KMS-11 (cell line): Measurements from ENCODE around the gene WDR17.

Experiments used
- H2AFZ ChIP-seq: fragments of 200-600 bp; sonication (generic); 2 replicates; pipeline ENCODE4 v1.6.1; 2016; ENCODE audit warnings: antibody characterized with exemption, mixed run types, low read depth
- H3K27ac ChIP-seq: fragments of 200-600 bp; sonication (generic); 2 replicates; pipeline ENCODE4 v1.6.1; 2016; ENCODE audit warnings: mild to moderate bottlenecking, mixed run types
- H3K27me3 ChIP-seq: fragments of 200-600 bp; sonication (generic); 2 replicates; pipeline ENCODE4 v1.6.1; 2017; ENCODE audit warnings: mild to moderate bottlenecking, low read depth, mixed run types, moderate library complexity; ENCODE audit not compliant: insufficient read depth
- H3K36me3 ChIP-seq: fragments of 200-600 bp; sonication (generic); 2 replicates; pipeline ENCODE4 v1.6.1; 2017; ENCODE audit warnings: mild to moderate bottlenecking, mixed run types; ENCODE audit not compliant: insufficient read depth
- H3K4me1 ChIP-seq: fragments of 200-600 bp; sonication (generic); 2 replicates; pipeline ENCODE4 v1.6.1; 2016; ENCODE audit warnings: mild to moderate bottlenecking, low read depth, mixed run types; ENCODE audit not compliant: poor library complexity, severe bottlenecking
- H3K4me2 ChIP-seq: fragments of 200-600 bp; sonication (generic); 2 replicates; pipeline ENCODE4 v1.7.0; 2016; ENCODE audit warnings: mild to moderate bottlenecking, mixed run types
- H3K4me3 ChIP-seq: fragments of 200-600 bp; sonication (generic); IDR thresholded peaks from 2 replicates; pipeline ENCODE4 v1.6.1; 2017; ENCODE audit warnings: low read depth, low read length, mixed read lengths; ENCODE audit not compliant: insufficient read depth
- H3K79me2 ChIP-seq: fragments of 200-600 bp; sonication (generic); 2 replicates; pipeline ENCODE4 v1.6.1; 2016; ENCODE audit warnings: low read depth, mixed run types; ENCODE audit not compliant: insufficient read depth
- H3K9ac ChIP-seq: fragments of 200-600 bp; sonication (generic); 2 replicates; pipeline ENCODE4 v1.6.1; 2016; ENCODE audit warnings: mild to moderate bottlenecking, mixed run types
- H4K20me1 ChIP-seq: fragments of 200-600 bp; sonication (generic); 2 replicates; pipeline ENCODE4 v1.6.1; 2016; ENCODE audit warnings: mild to moderate bottlenecking, mixed run types; ENCODE audit not compliant: insufficient read depth
- CTCF ChIP-seq: fragments of 200-600 bp; sonication (generic); conservative IDR thresholded peaks from 2 replicates; pipeline ENCODE4 v1.6.1; 2017; ENCODE audit warnings: low read depth, mild to moderate bottlenecking, antibody characterized with exemption, low read length, moderate library complexity, mixed read lengths

Gene WDR17

GRCh38 chr4:176084769-176085168, 19.1 kb downstream of the WDR17 start:
- Histone ChIP-seq H3K27me3 (no peaks in the 10 kb centered on the region), H3K27ac (no peak overlapping the region), H3K36me3 (no peaks in the 10 kb centered on the region), H3K9ac (no peak overlapping the region), H2AFZ (no peak overlapping the region), H3K79me2 (no peaks in the 10 kb centered on the region), H3K4me1 (no peaks in the 10 kb centered on the region), H3K4me3 (no peak overlapping the region), H4K20me1 (no peaks in the 10 kb centered on the region), H3K4me2 (no peak overlapping the region)
- TF ChIP-seq CTCF = no peak

- no peaks in the 10 kb centered on the region for H3K79me2 ChIP-seq
- no peaks in the 10 kb centered on the region for H4K20me1 ChIP-seq
- H3K9ac ChIP-seq = no peak overlapping the region
- H3K4me3 ChIP-seq = no peak overlapping the region
- no peak overlapping the region for H2AFZ ChIP-seq
- H3K27me3 ChIP-seq = no peaks in the 10 kb centered on the region
- H3K4me2 ChIP-seq = no peak overlapping the region
- TF ChIP-seq CTCF = no peak
- no peak overlapping the region for H3K27ac ChIP-seq
- no peaks in the 10 kb centered on the region for H3K36me3 ChIP-seq
- no peaks in the 10 kb centered on the region for H3K4me1 ChIP-seq
These were observed 24.5 kb downstream of the WDR17 start for GRCh38 chr4:176090115-176090514.

- Histone ChIP-seq H3K9ac (no peak overlapping the region), H3K4me1 (peaks cover 14% of the 10 kb centered on the region), H4K20me1 (no peaks in the 10 kb centered on the region), H3K4me2 (no peak overlapping the region), H3K79me2 (no peaks in the 10 kb centered on the region), H3K36me3 (no peaks in the 10 kb centered on the region), H3K27me3 (no peaks in the 10 kb centered on the region), H3K27ac (no peak overlapping the region), H3K4me3 (no peak overlapping the region), H2AFZ (no peak overlapping the region)
- TF ChIP-seq CTCF = no peak
These were observed 33.7 kb downstream of the WDR17 start for GRCh38 chr4:176099314-176099713.

GRCh38 chr4:176102414-176103063, 36.9 kb downstream of the WDR17 start:
- Histone ChIP-seq H2AFZ (no peak overlapping the region), H3K4me1 (peaks cover 14% of the 10 kb centered on the region), H4K20me1 (no peaks in the 10 kb centered on the region), H3K4me2 (no peak overlapping the region), H3K4me3 (no peak overlapping the region), H3K27ac (no peak overlapping the region), H3K9ac (no peak overlapping the region), H3K79me2 (no peaks in the 10 kb centered on the region), H3K36me3 (no peaks in the 10 kb centered on the region), H3K27me3 (no peaks in the 10 kb centered on the region)
- TF ChIP-seq CTCF = no peak
